H1 (cell line): ENCODE results near the gene VPS13D. TPM values are rescaled to one million over a fixed set of nuclear protein-coding genes. Genes with fewer than 3 reads are reported as not detected.

ENCODE experiments used
- CTCF ChIA-PET: fragments of 300-600 bp; sonication (Branson Sonifier 250); formaldehyde crosslinking; loops from one replicate; lab custom pipeline; 2021; ENCODE audit not compliant: partially characterized antibody; lab: Charles Lee
- POLR2A ChIA-PET: fragments of 300-600 bp; sonication (Branson Sonifier 250); formaldehyde crosslinking; loops from one replicate; lab custom pipeline; 2021; ENCODE audit warnings: inconsistent platforms; ENCODE audit not compliant: partially characterized antibody; lab: Charles Lee
- DNase-seq, 2 experiments: peaks; one replicate each; pipeline versions ENCODE4 v3.0.0 to v3.0.0-alpha.2; 2010 to 2022; ENCODE audit warnings: low spot score in 2 of 2, low read depth in 1 of 2, mixed read lengths in 1 of 2
- FAIRE-seq: peaks from 2 replicates; lab custom pipeline; 2011; peaks lifted over from hg19 to GRCh38; lab: Jason Lieb, UNC
- H2AFZ ChIP-seq: 2 replicates; pipeline ENCODE4 v1.8.1; 2012; ENCODE audit warnings: low read length, inconsistent platforms
- H2AK5ac ChIP-seq: 2 replicates; pipeline ENCODE4 v1.6.1; 2013; ENCODE audit warnings: low read depth, low read length
- H2BK120ac ChIP-seq: replicated peaks from 2 replicates; pipeline ENCODE3; 2013; ENCODE audit warnings: low read depth, low read length, inconsistent platforms
- H2BK12ac ChIP-seq: 2 replicates; pipeline ENCODE4 v1.6.1; 2013; ENCODE audit warnings: low read depth, low read length
- H2BK15ac ChIP-seq: 2 replicates; pipeline ENCODE4 v1.6.1; 2013; ENCODE audit warnings: low read length
- H2BK20ac ChIP-seq: 2 replicates; pipeline ENCODE4 v1.6.1; 2013; ENCODE audit warnings: low read length
- H2BK5ac ChIP-seq: 2 replicates; pipeline ENCODE4 v1.6.1; 2013; ENCODE audit warnings: low read depth, low read length
- H3K14ac ChIP-seq: 2 replicates; pipeline ENCODE4 v1.6.1; 2013; ENCODE audit warnings: inconsistent platforms; ENCODE audit not compliant: insufficient read length
- H3K18ac ChIP-seq: 2 replicates; pipeline ENCODE4 v1.6.1; 2013; ENCODE audit warnings: low read length; ENCODE audit errors: extremely low read depth
- H3K23ac ChIP-seq: 2 replicates; pipeline ENCODE4 v1.6.1; 2013; ENCODE audit warnings: inconsistent platforms; ENCODE audit not compliant: insufficient read length
- H3K23me2 ChIP-seq: 2 replicates; pipeline ENCODE4 v1.6.1; 2013; ENCODE audit warnings: low read depth, low read length
- H3K27ac ChIP-seq: 2 replicates; pipeline ENCODE4 v1.6.1; 2011; ENCODE audit warnings: low read depth, low read length, inconsistent platforms
- H3K27me3 ChIP-seq, 4 experiments: replicated peaks in 1 of 4; 1 replicate in 1 of 4; 2 replicates in 3 of 4; pipeline versions ENCODE4 v1.6.1 to v1.8.1; 2011 to 2013; ENCODE audit warnings: low read length in 3 of 4, mild to moderate bottlenecking in 3 of 4, inconsistent platforms in 2 of 4, mixed read lengths in 2 of 4, moderate library complexity in 1 of 4; ENCODE audit not compliant: control insufficient read depth in 3 of 4, insufficient read depth in 3 of 4; ENCODE audit errors: extremely low read depth in 1 of 4
- H3K36me3 ChIP-seq, 4 experiments: 2 replicates each; pipeline versions ENCODE4 v1.6.1 to v1.8.1; 2011 to 2013; ENCODE audit warnings: mild to moderate bottlenecking in 4 of 4, low read length in 3 of 4, moderate library complexity in 2 of 4, control low read depth in 1 of 4, inconsistent platforms in 1 of 4; ENCODE audit not compliant: insufficient read depth in 4 of 4, control insufficient read depth in 2 of 4
- H3K4ac ChIP-seq: replicated peaks from 2 replicates; pipeline ENCODE3; 2013; ENCODE audit warnings: low read length, low read depth, mixed read lengths, inconsistent platforms; ENCODE audit not compliant: insufficient read length
- H3K4me1 ChIP-seq, 4 experiments: replicated peaks in 1 of 4; 1 replicate in 1 of 4; 2 replicates in 3 of 4; pipeline versions ENCODE4 v1.6.1 to v1.8.1; 2011 to 2013; ENCODE audit warnings: low read length in 3 of 4, inconsistent platforms in 2 of 4, mixed read lengths in 1 of 4; ENCODE audit not compliant: insufficient read depth in 4 of 4, control insufficient read depth in 3 of 4
- H3K4me2 ChIP-seq, 2 experiments: 2 replicates each; pipeline versions ENCODE4 v1.6.1 to v1.8.1; 2011 to 2013; ENCODE audit warnings: low read depth in 2 of 2, low read length in 2 of 2, control low read depth in 1 of 2, inconsistent platforms in 1 of 2, mild to moderate bottlenecking in 1 of 2; ENCODE audit not compliant: insufficient read depth in 1 of 2
- H3K4me3 ChIP-seq, 4 experiments: fragments of 200-600, 300-600 bp in 1 of 4; sonication (generic), shearing (Covaris generic), sonication (Bioruptor Twin) in 1 of 4; 2 replicates each; pipeline versions ENCODE4 v1.5.1 to v1.8.1; 2011 to 2016; ENCODE audit warnings: low read length in 4 of 4, low read depth in 3 of 4, control low read depth in 2 of 4, inconsistent platforms in 2 of 4, mild to moderate bottlenecking in 2 of 4, mixed read lengths in 1 of 4, moderate library complexity in 1 of 4; ENCODE audit not compliant: insufficient read depth in 2 of 4; ENCODE audit errors: extremely low read depth in 1 of 4
- H3K56ac ChIP-seq: replicated peaks from 2 replicates; pipeline ENCODE3; 2013; ENCODE audit warnings: low read depth, mild to moderate bottlenecking, mixed read lengths, low read length, inconsistent platforms; ENCODE audit not compliant: insufficient read length
- H3K79me1 ChIP-seq: 2 replicates; pipeline ENCODE4 v1.6.1; 2013; ENCODE audit warnings: low read depth, low read length, control low read depth
- H3K79me2 ChIP-seq, 2 experiments: 2 replicates each; pipeline versions ENCODE4 v1.6.1 to v1.8.1; 2012 to 2013; ENCODE audit warnings: low read length in 2 of 2, mild to moderate bottlenecking in 2 of 2, inconsistent platforms in 1 of 2; ENCODE audit not compliant: insufficient read depth in 2 of 2, control insufficient read depth in 1 of 2
- H3K9ac ChIP-seq, 4 experiments: replicated peaks in 1 of 4; 1 replicate in 1 of 4; 2 replicates in 3 of 4; pipeline versions ENCODE4 v1.6.1 to v1.8.1; 2011 to 2013; ENCODE audit warnings: low read depth in 3 of 4, low read length in 3 of 4, control low read depth in 2 of 4, mild to moderate bottlenecking in 2 of 4, moderate library complexity in 2 of 4, inconsistent platforms in 1 of 4; ENCODE audit errors: extremely low read depth in 1 of 4
- H3K9me3 ChIP-seq, 2 experiments: 2 replicates each; pipeline versions ENCODE4 v1.6.1 to v1.8.1; 2012 to 2013; ENCODE audit warnings: mild to moderate bottlenecking in 2 of 2, moderate library complexity in 2 of 2, control low read depth in 1 of 2, inconsistent platforms in 1 of 2, low read depth in 1 of 2, low read length in 1 of 2, mixed read lengths in 1 of 2; ENCODE audit not compliant: insufficient read depth in 2 of 2
- H4K20me1 ChIP-seq, 2 experiments: replicated peaks in 1 of 2; 2 replicates each; pipeline versions ENCODE3 to v1.8.1; 2011 to 2013; ENCODE audit warnings: inconsistent platforms in 2 of 2, low read length in 2 of 2, mild to moderate bottlenecking in 1 of 2; ENCODE audit not compliant: insufficient read depth in 2 of 2, control insufficient read depth in 1 of 2
- H4K5ac ChIP-seq: 2 replicates; pipeline ENCODE4 v1.6.1; 2013; ENCODE audit warnings: low read length, low read depth, mixed read lengths, inconsistent platforms; ENCODE audit not compliant: insufficient read length
- H4K8ac ChIP-seq: 2 replicates; pipeline ENCODE4 v1.8.0; 2013; ENCODE audit warnings: mild to moderate bottlenecking, moderate library complexity, low read length, inconsistent platforms; ENCODE audit not compliant: insufficient read depth; ENCODE audit errors: extremely low read depth
- H4K91ac ChIP-seq: replicated peaks from 2 replicates; pipeline ENCODE3; 2013; ENCODE audit warnings: low read length, mixed read lengths, inconsistent platforms; ENCODE audit not compliant: insufficient read length
- BACH1 ChIP-seq: IDR thresholded peaks from 2 replicates; pipeline ENCODE4 v1.6.1; 2012; ENCODE audit warnings: low read length, improper control_type of control experiment
- CBX8 ChIP-seq: fragments of 300-800, 300-1000 bp; sonication (generic); IDR thresholded peaks from 2 replicates; pipeline ENCODE4 v1.7.1; 2016; ENCODE audit warnings: low read depth, low read length, borderline replicate concordance
- CTCF ChIP-seq, 3 experiments: IDR thresholded peaks; 1 replicate in 2 of 3; 2 replicates in 1 of 3; pipeline versions ENCODE4 v1.5.1 to v1.6.1; 2011; ENCODE audit warnings: low read length in 3 of 3, mild to moderate bottlenecking in 3 of 3, inconsistent platforms in 2 of 3, low read depth in 1 of 3, moderate library complexity in 1 of 3; ENCODE audit not compliant: insufficient read depth in 1 of 3; ENCODE audit errors: control extremely low read depth in 1 of 3
- EZH2 ChIP-seq: fragments of 200-600 bp; sonication (generic); IDR thresholded peaks from 2 replicates; pipeline ENCODE4 v1.7.1; 2012; ENCODE audit warnings: low read depth, mild to moderate bottlenecking, moderate library complexity, low read length, inconsistent platforms; ENCODE audit not compliant: severe bottlenecking
- GTF2F1 ChIP-seq: IDR thresholded peaks from 2 replicates; pipeline ENCODE4 v1.6.1; 2012; ENCODE audit warnings: low read depth, low read length, improper control_type of control experiment, borderline replicate concordance
- HDAC6 ChIP-seq: IDR thresholded peaks from one replicate; pipeline ENCODE4 v1.7.1; 2012; ENCODE audit warnings: low read depth, mild to moderate bottlenecking, inconsistent platforms, low read length, moderate library complexity
- RNF2 ChIP-seq: fragments of 200-900, 300-1000 bp; sonication (generic); IDR thresholded peaks from 2 replicates; pipeline ENCODE4 v1.7.1; 2016; ENCODE audit warnings: borderline replicate concordance, low read depth, mild to moderate bottlenecking, antibody characterized with exemption, low read length; ENCODE audit not compliant: poor library complexity, severe bottlenecking; ENCODE audit errors: missing control alignments
- SIN3A ChIP-seq, 2 experiments: IDR thresholded peaks in 1 of 2; conservative IDR thresholded peaks in 1 of 2; 2 replicates each; pipeline ENCODE4 v1.6.1; 2011 to 2012; ENCODE audit warnings: low read length in 2 of 2, improper control_type of control experiment in 1 of 2, low read depth in 1 of 2, mild to moderate bottlenecking in 1 of 2
- SIX5 ChIP-seq: IDR thresholded peaks from 2 replicates; pipeline ENCODE4 v1.6.1; 2011; ENCODE audit warnings: mild to moderate bottlenecking, low read depth, low read length
- SP2 ChIP-seq: IDR thresholded peaks from 2 replicates; pipeline ENCODE4 v1.6.1; 2012; ENCODE audit warnings: mild to moderate bottlenecking, low read length, inconsistent platforms
- TAF7 ChIP-seq: optimal IDR thresholded peaks from 2 replicates; pipeline ENCODE3; 2011; ENCODE audit warnings: low read depth, mild to moderate bottlenecking, inconsistent platforms, low read length, moderate library complexity, borderline replicate concordance
- WGBS, 2 experiments: shearing (Covaris generic) in 1 of 2; methylation state at CpG; one replicate each; pipeline versions ENCODE4 v1.1.6 to v1.1.7; 2013 to 2015; ENCODE audit warnings: low lambda C conversion rate in 2 of 2, mixed read lengths in 2 of 2, inconsistent platforms in 1 of 2, low coverage in 1 of 2, missing lambda C conversion rate in 1 of 2; ENCODE audit not compliant: insufficient replicate concordance in 2 of 2, insufficient coverage in 1 of 2, insufficient read length in 1 of 2; ENCODE audit errors: extremely low coverage in 1 of 2, missing lambda C conversion rate in 1 of 2; 5-methylcytosine and 5-hydroxymethylcytosine counted together
- polyA plus RNA-seq, 7 experiments: library from polyadenylated mRNA; depleted of rRNA in 3 of 7; stranded (reverse) in 5 of 7; unstranded in 2 of 7; fragments of >200 nt in 5 of 7; fragments of 200-250 nt in 2 of 7; gene quantifications; 1 replicate in 5 of 7; 2 replicates in 1 of 7; 4 replicates in 1 of 7; pipeline versions ENCODE4 v1.2.1 to v1.2.3, GENCODE V29; 2011 to 2013; ENCODE audit warnings: missing spikeins in 2 of 7, mixed read lengths in 2 of 7
- total RNA-seq: library from RNA; stranded (reverse); fragmentation: NEBNext Ultra II Directional; extraction: Animal tissue kit (Norgen Biotek cat#: 25700); gene quantifications from 2 replicates; pipeline ENCODE4 v1.2.1, GENCODE V29; 2021

The VPS13D gene
- total and polyA plus RNA-seq, 2 of the 8 experiments (the other 6 are each of a cell fraction or from before 2014, with no cell fraction given), result 10.9 to 31.2 TPM

GRCh38 chr1:12434174-12434573 lies 204.3 kb downstream of the VPS13D start:
- Histone ChIP-seq H4K91ac (no peak overlapping the region), H2BK20ac (no peak overlapping the region), H3K4me3 (no peak overlapping the region), H2BK5ac (no peak overlapping the region), H3K23me2 (no peaks in the 10 kb centered on the region), H2BK15ac (no peak overlapping the region), H3K4ac (no peak overlapping the region), H4K8ac (no peak overlapping the region), H4K5ac (no peak overlapping the region), H2AFZ (no peak overlapping the region), H2BK120ac (no peak overlapping the region), H3K79me2 (no peaks in the 10 kb centered on the region), H3K27me3 (no peaks in the 10 kb centered on the region), H3K79me1 (no peaks in the 10 kb centered on the region), H3K4me2 (no peak overlapping the region), H3K18ac (no peak overlapping the region), H4K20me1 (no peaks in the 10 kb centered on the region), H3K36me3 (peaks cover 0 to 4% (median 0%) of the 10 kb centered on the region in 4 experiments; a peak in 1 of 8 replicates), H2AK5ac (no peak overlapping the region), H3K9ac (no peak overlapping the region; a peak in 1 of 7 replicates), H3K23ac (no peak overlapping the region), H3K27ac (no peak overlapping the region), H3K56ac (no peak overlapping the region), H3K4me1 (peaks cover 3 to 5% (median 3%) of the 10 kb centered on the region in 4 experiments; a peak in 4 of 7 replicates), H3K14ac (no peak overlapping the region), H2BK12ac (no peak overlapping the region), H3K9me3 (no peaks in the 10 kb centered on the region)
- CTCF ChIA-PET, result interaction anchor here (1.0 to 3.1 kb wide), 3 partner anchors 11 to 329 kb away, joined by 3 to 13 read pairs (median 3); no protein-coding TSS in a partner anchor
- DNase-seq (no peak), FAIRE-seq (no peak)
- 79% methylated on average over 5 of the region's 5 CpGs; no CpG with 5 or more reads in 1 of the 2 experiments for WGBS, 2 experiments
- POLR2A ChIA-PET, result no interaction called here
- no peak for TF ChIP-seq GTF2F1
- no peak for TF ChIP-seq CBX8
- TF ChIP-seq HDAC6, result no peak
- TF ChIP-seq TAF7, result no peak
- TF ChIP-seq BACH1, result no peak
- TF ChIP-seq SIN3A (conservative IDR thresholded peaks at IDR 0.05 in 1 of 2, IDR thresholded peaks at IDR 0.05 in 1 of 2; ENCODE audit: low read depth in 1 of 2, low read length in 2 of 2), result no peak
- no peak for TF ChIP-seq EZH2
- no peak for TF ChIP-seq CTCF (IDR thresholded peaks at IDR 0.05; ENCODE audit: control extremely low read depth in 1 of 3, insufficient read depth in 1 of 3, low read depth in 1 of 3, low read length in 3 of 3)
- TF ChIP-seq RNF2, result no peak
- TF ChIP-seq SIX5, result no peak
- TF ChIP-seq SP2, result no peak
